GF-D8 (cell line): Measurements from ENCODE around the gene EEPD1.
"Not testable (repeated sequence)": the region's sequence is repeated elsewhere in the genome, so short reads cannot be mapped to it uniquely, and the experiment has no call there.

ENCODE experiments used
- DNase-seq: peaks from one replicate; lab custom pipeline; 2025; lab: John Stamatoyannopoulos, UW

EEPD1 gene

DNA sequence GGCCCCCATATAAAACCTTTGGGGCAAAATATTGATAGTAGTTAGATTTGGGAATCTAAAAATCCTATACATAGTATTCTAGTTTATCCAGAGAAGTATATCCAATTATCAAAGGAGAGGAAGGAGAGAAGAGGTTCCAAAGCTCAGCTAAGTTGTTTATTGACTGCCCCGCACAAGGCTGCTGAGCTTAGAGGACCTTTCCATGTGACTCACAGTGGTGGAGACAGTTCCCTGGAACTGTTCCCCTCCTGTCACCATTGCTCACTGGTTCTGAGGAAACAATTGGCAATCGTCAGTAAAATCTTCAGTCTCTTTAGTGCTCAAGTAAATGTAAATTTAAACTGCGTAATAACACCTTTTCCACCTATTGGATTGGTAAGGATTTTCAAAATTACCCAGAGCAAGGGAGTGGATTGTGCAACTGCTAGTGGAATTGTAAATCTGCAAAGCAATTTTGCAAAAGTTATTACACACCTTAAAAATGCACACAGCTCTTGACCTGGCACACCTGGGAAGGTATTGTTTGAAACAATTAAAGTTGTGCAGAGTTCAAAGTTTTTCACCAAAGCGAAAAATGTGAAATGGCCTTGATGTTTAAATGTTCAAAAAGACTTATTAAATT is 63.1 kb downstream of the EEPD1 start:
- no peak for DNase-seq

DNA sequence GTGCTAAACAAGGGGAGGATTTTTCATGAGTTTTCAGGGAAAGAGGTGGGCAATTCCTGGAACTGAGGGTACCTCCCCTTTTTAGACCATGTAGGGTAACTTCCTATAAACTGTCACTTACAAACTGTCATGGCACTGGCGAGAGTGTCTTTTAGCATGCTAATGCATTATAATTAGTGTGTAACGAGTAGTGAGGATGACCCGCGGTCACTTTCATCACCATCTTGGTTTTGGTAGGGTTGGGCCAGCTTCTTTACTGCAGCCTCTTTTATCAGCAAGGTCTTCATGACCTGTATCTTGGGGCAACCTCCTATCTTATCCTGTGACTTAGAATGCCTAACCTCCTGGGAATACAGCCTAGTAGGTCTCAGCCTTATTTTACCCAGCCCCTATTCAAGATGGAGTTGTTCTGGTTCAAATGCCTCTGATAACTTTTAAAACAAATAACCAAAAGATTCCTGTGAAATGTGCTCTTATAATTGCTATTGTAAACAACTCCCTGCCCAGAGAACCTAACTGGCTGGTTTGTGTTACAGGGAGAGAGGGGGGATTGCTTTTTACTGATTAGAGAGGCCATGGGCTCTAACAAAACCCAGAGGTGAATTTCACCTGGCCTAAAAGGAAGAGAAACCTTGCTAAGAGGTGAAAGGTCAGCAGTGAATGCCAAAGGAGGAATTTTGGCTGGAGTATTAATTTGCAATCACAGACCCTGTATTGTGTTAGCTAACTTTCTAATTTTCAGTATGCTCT is 64.3 kb downstream of the EEPD1 start:
- DNase-seq = no peak

DNA sequence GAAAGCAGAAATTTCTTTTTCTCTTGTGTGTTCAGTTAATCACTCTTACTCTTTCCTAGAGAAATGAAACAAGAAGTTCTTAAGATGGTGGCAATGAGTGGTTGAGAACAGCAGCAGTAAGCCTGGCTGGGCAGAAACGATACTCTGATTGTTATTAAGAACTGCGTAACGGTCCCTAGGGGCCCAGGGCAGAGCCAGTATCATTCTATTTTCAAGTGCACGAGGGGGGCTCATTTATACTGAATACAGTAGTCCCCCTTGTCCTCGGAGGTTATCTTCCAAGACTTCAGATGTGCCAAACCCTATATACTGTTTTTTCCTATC is 64.9 kb downstream of the EEPD1 start:
- no peak for DNase-seq

DNA sequence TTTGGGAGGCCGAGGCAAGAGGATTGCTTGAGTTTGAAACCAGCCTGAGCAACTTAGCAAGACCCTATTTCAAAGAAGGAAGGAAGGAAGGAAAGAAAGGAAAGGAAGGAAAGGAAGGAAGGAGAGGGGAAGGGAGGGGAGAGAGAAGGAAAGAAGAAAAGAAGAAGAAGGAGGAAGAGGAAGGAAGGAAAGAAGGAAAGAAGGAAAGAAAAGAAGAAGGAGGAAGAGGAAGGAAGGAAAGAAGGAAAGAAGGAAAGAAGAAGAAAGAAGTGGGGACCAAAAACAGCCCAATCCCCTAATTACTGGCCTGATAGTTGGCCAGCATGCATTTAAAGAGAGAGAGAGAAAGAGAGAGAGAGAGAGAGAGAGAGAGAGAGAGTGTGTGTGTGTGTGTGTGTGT is 66.4 kb downstream of the EEPD1 start:
- no peak for DNase-seq

DNA sequence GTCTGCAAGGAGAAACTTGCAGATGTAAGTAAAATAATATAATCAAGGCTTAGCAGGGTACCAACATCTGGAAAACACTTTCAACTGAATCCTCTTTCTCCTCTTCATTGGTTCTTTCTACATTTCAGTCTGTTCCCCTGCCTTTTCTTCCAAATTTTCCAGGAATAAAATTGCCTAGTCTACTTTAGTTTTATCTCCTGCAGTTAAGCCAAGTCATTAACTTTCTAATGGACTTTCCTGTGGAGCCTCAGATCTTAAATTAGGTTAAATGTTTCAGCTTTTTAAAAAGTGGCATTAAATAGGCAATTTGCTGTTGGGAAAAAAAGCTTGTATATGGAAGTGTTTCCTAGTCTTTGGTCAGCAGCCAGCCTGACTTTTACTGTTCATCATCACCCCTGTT is 70.8 kb downstream of the EEPD1 start:
- DNase-seq = no peak

DNA sequence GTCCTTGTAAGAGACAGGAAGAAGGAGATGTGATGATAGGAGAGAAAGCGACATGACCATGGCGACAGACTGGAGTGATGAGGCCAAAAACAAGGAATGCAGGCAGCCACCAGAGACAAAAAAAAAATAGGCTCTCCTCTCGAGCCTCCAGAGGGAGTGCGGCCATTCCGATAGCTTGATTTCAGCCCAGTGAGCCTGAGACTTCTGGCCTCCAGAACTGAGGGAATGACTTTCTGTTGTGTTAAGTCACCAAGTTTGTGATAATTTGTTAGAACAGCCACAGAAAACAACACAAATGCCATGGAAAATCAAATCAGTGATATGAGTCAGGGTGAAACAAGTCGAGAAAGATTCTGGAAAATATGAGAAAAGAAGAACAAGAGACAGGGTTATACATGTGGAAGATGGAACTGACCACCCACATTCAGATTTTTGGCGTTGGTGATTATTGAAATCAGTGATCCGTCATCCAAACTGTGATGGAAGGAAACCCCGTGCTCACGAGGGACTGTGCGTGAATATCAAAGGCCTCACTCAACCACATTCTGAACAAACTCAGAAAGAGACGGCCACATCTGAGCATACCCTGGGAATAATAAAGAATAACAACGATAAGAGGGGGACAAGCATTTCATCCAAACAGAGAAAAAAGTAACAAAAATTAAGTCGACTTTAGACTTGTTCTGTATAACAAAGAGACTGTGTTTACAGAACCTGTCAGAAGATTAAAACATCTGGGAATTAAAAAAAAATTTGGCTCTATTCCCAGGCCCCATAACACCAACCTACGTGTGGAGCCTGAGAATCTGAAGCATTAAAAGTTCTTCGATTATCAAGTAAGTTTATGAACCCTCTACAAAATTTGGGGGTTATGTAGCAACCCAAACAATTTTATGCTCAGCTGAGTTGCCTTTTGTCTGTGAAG is 72.1 kb downstream of the EEPD1 start:
- no peak for DNase-seq

DNA sequence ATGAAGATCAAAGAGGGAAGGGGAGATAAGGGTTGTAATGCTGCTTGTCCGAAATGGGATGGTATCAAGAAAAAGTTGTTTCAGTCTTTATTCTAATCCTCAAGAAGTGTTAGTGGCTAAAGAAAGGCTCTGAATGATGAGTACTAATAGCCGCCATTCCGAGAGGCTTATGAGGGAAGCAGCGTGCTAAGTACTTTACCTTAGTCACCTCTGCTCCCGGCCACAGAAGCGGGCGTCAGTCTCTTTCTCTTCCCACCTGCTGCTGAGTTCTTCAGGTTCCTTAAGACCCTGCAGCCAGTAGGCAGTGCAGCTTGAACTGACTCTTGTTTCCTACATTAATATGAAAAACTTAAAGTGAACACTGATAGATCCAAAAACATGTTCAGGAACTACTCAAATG is 73.1 kb downstream of the EEPD1 start:
- DNase-seq = no peak

DNA sequence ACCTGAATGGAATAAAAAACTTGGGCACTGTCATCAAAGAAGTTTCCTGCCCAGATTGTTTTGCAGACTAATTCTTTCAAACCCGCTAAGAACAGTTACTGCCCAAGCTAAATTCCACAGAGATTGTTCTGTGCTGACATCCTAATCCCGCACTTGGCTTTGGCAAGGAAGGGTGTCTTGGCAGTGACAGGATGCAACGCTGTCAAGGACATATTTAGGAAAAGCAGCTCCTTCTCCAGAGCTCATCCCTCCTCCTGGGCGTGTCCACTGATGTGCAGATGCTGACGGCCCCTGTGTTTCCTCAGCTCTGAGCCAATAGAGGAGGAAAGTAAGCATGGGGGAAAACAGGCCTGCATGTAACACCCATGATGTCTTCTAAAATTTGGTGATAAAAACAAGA is 74.2 kb downstream of the EEPD1 start:
- no peak for DNase-seq

DNA sequence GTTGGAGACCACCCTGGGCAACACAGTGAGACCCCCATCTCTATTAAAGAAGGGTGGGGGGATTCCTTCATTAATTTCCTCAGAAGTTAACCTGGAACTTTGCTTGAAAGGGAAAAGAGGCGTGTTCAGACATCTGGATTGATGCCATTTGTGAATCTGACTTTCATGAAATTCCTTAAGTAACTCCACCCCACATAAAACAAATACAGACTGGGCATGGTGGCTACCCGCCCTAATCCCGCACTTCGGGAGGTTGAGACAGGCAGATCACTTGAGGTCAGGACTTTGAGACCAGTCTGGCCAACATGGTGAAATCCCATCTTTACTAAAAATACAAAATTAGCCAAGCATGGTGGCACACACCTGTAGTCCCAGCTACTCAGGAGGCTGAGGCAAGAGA is 75.0 kb downstream of the EEPD1 start:
- no peak for DNase-seq

DNA sequence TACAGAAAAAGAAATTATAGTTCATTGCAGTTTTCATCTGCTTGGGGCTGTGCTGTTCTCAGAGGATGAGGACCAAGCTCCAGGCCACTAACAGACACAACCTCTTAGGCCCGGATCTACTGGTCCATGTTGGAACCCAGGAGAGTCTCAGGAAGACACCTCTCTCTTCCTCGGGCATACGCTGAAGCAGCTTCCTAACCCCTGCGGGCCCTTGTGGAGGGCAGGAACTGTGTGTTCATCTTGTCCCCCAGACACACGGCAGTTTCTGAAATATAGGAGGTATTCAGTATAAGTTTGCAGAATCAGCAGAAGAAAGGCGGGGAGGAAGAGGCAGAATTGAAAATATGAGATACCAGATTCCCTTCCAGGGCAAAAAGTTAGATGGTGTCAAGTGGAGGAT is 78.4 kb downstream of the EEPD1 start:
- DNase-seq = no peak

DNA sequence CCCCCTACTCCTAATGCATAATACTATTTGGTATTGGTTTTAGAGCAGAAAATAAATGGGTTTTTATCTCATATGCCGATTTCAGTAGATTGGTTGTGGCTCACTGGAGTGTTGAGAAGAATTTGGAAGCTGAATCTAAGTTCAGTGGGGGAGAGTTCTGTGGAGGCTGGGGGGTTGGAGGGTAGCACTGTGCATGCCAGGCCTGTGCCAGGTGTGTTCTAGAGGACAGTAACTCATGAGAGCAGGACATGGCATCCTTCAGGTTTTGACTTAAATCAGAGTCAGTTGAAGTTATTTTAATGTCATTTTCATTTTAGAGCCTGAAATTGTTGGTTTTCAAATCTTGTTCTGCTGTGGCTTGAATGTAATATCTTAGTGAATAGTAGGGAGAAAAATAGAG is 79.5 kb downstream of the EEPD1 start:
- DNase-seq = no peak

DNA sequence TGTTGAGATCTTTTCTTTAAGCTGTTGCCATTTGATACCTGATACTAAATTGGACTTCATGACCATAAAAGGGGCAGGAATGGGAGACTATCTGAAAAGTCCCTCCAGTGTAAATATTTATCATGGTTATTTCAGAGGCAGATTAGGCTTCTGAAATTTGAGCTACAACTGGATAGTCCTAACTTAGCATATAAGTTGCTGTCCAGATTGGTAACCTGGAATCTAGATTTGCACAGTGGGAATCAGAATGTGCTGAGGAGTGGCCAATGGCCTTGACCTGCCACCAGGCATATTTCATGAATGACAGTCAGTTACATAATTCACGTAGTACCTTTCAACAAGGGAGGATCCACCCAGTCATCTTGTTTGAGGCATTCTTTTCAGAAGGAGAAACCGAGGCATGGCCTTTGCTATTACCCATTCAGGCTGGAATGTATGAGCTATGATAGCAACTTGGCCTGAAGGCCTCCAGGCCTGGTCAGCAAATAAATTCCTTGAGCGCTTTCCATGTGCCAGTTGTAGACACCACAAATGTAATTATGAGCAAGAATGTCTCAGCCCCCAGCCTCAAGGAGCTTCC is 80.0 kb downstream of the EEPD1 start:
- no peak for DNase-seq

DNA sequence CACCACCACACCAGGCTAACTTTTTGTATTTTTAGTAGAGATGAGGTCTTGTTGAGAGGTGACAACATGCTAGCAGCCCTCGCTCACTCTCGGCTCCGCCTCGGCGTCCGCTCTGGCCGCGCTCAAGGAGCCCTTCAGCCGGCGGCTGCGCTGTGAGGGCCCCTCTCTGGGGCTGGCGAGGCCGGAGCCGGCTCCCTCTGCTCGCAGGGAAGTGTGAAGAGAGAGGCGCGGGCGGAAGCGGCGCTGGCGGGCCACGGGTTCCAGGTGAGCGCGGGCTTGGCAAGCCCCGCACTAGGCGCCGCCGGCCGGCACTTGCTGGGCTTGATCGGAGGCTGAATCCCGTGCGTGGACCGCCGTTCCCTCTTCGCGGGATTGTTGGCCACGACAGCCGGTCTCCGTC is 83.0 kb downstream of the EEPD1 start:
- no peak for DNase-seq

DNA sequence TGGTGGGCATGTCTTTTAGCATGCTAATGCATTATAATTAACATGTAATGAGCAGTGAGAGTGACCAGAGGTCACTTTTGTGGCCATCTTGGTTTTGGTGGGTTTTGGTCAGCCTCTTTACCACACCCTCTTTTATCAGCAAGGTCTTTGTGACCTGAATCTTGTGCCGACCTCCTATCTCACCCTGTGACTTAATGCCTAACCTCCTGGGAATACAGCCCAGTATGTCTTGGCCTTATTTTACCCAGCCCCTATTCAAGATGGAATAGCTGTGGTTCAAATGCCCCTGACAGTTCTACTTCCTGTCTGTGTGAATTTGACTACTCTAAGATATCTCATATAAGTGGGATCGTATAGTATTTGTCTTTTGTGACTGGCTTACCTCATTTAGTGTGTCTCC is 85.1 kb downstream of the EEPD1 start:
- no peak for DNase-seq

DNA sequence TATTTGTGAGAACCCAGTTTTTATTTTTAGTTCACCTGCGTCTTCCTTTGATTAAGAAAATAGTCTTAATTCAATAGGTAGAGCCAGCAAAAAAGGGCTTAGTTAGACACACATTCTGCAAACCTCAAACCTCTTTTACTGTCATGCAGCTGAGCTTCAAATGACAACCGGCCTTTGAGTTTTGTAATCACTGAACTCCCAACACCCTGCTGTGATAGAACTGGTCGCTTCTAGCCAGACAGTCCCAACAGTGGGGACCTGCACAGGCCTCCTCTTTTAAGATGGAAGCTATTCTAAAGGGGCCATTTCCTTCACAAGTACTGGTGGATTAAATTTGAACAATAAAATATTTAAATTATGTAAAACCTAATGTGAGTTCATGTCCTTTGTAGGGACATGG is 90.3 kb downstream of the EEPD1 start:
- not testable (repeated sequence) for DNase-seq

DNA sequence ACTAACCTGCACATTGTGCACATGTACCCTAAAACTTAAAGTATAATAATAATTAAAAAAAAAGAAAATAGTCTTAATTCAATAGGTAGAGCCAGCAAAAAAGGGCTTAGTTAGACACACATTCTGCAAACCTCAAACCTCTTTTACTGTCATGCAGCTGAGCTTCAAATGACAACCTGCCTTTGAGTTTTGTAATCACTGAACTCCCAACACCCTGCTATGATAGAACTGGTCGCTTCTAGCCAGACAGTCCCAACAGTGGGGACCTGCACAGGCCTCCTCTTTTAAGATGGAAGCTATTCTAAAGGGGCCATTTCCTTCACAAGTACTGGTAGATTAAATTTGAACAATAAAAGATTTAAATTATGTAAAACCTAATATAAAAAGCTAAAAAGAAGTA is 90.9 kb downstream of the EEPD1 start:
- DNase-seq = not testable (repeated sequence)

DNA sequence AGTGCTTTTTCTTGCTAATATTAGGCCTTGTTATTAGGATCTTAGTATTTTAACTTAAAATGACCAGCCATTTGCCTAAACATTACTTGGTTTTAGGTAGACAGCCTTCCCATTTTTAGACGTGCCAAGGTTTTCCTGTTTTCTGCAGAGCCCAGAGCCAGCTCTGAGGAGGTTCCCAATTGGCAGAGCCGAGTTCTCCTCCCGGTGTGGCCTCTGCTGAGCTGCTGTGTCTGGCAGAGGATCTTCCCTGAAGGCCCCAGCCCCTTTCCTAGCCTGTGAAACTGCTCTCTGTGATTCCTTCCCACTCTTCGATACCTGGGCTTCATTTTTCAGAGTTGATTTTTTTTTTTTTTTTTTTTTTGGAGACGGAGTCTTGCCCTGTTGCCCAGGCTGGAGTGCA is 91.4 kb downstream of the EEPD1 start:
- no peak for DNase-seq

DNA sequence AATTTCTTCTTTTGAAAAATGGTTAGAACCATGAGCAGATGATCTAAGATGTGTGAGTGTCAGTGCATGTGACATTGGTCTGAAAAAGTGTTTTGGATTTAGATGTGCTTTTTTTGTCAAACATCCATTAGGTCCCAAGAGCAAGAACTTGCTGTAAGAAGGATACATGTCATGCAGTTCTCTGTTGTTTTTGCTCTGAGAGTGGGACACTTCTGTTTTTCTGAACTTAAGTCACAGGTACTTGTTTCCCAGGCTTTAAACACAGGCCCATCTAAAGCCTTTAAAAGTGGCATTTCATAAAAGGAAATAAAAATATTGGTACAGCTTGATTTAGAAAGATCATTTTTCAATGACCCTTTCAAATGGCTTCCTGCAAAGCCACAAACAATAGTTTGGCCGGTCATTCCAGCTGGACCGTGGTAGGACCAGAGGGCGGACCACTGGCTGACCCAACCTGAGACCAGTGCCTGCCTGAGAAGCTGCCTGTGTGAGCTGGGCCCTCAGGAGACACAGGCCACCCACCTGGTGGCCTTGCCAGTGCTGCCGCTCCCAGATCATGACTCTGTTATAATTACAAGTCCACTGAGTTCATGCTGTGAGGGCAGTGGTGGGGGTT is 92.7 kb downstream of the EEPD1 start:
- no peak for DNase-seq

DNA sequence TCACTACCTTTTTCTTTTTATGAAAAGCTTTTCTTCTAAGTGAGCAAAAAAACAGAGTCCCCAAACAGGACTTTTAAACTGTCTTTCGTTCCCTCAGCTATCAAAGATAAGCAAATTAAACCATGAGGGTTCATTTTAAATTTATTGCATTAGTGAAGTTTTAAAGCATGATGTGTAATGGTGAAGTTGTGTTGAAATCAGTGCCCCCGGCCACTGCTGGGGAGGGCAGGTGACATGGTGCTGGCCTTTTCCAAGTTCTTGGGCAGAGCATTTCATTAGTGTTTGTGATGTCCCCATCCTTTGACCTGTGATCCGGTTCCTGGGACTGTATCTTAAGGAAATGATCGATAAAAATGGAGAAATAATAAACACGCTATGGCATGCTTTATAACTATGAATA is 96.0 kb downstream of the EEPD1 start:
- no peak for DNase-seq

DNA sequence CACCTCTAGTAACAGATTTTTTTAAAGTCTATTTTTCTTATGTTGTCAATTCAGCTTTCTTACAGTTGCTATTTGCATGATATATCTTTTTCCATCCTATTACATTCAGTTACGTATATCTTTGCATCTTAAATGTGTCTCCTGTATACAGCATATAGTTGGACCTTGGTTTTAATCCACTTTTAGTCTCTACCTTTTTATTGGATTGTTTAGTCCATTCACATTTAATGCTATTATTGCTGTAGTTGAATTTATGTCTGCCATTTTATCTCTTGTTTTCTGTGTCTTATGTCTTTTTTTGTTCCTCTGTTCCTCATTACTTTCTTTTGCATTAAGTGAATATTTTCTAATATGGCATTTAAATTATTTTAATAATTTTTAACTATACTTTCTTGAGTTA is 100.6 kb downstream of the EEPD1 start:
- DNase-seq = no peak

DNA sequence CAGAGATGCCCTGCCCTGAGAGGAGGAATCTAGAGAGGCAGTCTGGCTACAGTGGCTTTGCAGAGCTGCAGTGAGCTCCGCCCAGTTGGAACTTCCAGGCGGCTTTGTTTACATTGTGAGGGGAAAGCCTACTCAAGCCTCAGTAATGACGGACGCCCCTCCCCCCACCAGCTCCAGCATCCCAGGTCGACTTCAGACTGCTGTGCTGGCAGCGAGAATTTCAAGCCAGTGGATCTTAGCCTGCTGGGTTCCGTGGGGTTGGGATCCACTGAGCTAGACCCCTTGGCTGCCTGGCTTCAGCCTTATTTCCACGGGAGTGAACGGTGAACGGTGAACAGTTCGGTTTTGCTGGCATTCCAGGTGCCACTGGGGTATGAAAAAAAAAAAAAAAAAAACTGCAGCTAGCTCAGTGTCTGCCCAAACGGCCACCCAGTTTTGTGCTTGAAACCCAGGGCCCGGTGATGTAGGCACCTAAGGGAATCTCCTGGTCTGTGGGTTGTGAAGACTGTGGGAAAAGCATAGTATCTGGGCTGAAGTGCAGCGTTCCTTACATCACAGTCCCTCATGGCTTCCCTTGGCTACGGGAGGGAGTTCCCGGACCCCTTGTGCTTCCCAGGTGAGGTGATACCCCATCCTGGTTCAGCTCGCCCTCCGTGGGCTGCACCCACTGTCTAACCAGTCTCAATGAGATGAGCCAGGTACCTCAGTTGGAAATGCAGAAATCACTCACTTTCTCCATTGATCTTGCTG is 105.6 kb downstream of the EEPD1 start:
- not testable (repeated sequence) for DNase-seq

DNA sequence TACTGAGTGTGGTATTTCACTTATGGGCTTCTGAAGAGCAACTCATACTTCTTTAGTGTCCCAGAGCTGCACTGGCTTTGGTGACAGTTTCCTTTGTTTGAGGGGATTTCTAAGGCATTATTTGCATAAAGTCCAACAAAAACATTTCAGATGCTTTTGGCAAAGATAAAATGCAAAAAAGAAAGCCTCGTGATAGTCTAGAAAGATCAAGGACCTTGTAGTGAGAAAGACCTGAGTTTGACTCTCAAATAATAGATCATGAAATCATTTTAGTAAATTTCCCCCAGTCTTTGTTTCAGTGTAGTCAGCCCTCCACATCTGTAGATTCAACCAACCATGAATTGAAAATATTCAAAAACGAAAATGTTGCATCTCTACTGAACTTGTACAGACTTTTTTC is 107.4 kb downstream of the EEPD1 start:
- no peak for DNase-seq
